ENCODE data around the gene CYP3A7. TPM values are rescaled to one million over a fixed set of nuclear protein-coding genes. Genes with fewer than 3 reads are reported as not detected.
"Not testable (repeated sequence)": the region's sequence is repeated elsewhere in the genome, so short reads cannot be mapped to it uniquely, and the experiment has no call there.

The CYP3A7 gene
- total RNA-seq, 1 experiment from 2014 or later: 0.32 TPM

- no peak for DNase-seq (ENCODE audit: low read depth)
Measured at GRCh38 chr7:99742737-99743394, 7.9 kb upstream of the CYP3A7 start.

DNA sequence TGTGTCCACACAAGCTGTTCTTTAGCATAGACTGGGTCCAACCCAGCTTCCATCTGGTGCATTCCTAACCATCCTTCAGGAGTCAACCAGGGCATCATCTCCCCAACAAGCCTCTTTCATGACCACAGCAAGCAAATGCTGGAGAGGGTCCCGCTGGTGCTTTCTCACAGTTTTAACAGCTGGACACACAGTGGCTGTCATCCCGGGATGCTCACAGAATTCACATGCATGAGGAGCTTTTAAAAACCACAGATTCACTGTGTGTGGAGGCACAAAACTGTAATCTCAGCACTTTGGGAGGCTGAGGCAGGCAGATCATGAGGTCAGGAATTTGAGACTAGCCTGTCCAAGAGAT, 6.4 kb upstream of the CYP3A7 start:
- no peak for DNase-seq (ENCODE audit: low read depth)

- no peak for DNase-seq (ENCODE audit: low read depth)
Measured at GRCh38 chr7:99740573-99741440, 5.8 kb upstream of the CYP3A7 start.

GRCh38 chr7:99739699-99740572, 4.9 kb upstream of the CYP3A7 start:
- no peak for DNase-seq (ENCODE audit: low read depth)

GRCh38 chr7:99737726-99738125, 2.7 kb upstream of the CYP3A7 start:
- peak; percentile 63 for DNase-seq (ENCODE audit: low read depth)

- not testable (repeated sequence) for DNase-seq (ENCODE audit: low read depth)
Measured at GRCh38 chr7:99736667-99737066, 1.7 kb upstream of the CYP3A7 start.

- no peak for DNase-seq (ENCODE audit: low read depth)
Measured at GRCh38 chr7:99733448-99733847, 1.5 kb downstream of the CYP3A7 start.

GRCh38 chr7:99733003-99733402, 2.0 kb downstream of the CYP3A7 start:
- no peak for DNase-seq (ENCODE audit: low read depth)

DNA sequence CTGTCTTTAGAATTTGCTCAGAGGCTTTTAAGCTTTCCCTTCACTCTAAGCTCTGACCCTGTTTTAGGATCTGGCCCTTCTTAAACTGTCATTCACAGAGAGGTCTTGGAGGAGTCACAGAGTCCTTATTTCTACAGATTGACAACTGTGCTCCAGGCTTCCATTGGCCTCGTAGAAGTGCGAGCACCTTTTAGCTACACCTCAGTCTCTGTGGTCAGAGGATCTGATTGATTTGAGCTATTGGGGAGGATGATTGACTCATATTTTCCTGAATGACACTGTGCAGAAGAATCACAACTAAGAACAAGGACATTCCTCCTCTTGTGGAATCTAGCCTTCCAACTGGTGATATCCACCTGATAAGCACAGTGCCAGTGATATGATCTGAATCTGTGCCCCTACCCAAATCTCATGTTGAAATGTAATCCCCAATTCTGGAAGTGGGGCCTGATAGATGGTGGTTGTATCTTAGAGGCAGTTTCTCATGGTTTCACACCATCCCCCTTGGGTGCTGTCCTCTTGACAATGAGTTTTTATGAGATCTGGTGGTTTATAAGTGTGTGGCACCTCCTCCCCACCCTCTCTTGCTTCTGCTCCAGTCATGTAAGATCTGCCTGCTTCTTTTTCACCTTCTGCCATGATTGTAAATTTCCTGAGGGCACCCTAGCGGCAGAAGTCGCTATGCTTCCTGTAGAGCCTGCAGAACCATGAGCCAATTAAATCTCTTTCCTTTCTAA, 3.2 kb downstream of the CYP3A7 start:
- DNase-seq (ENCODE audit: low read depth): no peak

DNA sequence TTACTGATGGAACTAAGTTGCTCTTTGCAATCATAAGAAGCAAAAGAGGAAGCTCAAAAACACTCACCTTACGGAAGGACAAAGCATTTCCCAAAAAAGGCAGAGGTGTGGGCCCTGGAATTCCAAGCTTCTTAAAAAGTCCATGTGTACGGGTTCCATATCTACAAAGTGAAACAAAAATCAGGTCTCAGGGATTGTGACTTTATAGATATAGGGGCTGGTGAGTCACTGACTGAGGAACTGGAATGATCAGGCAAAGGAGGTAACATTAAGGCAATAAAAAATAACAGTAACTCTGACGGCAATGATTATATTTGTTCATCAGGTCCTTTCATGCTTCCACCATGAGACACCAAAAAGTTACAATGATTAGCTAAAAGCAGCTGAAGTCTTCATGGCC, 4.0 kb downstream of the CYP3A7 start:
- DNase-seq (ENCODE audit: low read depth): no peak

DNA sequence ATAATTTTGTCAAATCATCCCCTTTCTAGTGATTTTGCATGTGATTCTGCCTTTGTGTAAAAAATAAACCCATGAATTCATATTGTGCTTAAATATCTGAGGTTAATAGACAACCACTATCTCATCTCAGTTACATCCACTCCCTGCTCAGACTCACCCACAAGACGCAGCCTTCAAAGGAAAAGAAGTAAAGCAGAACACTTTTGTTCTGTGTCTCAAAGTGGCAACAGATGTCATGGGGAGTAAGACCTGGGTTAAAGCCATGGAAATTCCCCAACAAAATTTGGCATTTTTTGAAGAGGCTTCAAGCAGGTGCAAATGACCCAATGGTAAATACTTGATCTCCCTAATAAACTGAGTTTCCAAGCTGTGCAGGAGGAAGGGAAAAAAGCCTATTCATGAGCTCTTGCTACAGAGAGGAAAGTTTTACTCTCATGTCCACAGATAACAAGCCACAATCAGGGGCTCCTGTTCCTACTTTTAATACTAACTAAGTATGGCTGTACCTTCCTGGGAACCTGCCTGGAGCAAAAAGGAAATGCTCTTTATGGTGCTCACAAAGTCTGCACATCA, 4.7 kb downstream of the CYP3A7 start:
- no peak for DNase-seq (ENCODE audit: low read depth)

- no peak for DNase-seq (ENCODE audit: low read depth)
Measured at GRCh38 chr7:99729486-99730237, 5.3 kb downstream of the CYP3A7 start.

DNA sequence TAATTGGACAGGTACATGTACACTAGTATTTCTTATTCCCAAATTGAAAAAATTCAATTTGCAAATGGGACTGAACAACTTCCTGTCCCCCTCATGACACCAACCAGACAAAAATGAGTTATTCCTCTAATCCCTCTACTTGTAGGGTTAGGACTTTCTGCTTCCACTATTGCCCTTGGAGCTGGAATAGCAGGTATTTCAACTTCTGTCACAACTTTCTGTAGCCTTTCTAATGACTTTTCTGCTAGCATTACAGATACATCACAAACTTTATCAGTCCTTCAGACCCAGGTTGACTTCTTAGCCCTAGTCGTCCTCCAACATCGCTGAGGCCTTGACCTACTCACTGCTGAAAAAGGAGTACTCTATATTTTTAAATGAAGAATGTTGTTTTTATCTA, 6.4 kb downstream of the CYP3A7 start:
- DNase-seq (ENCODE audit: low read depth): no peak

GRCh38 chr7:99723201-99723600, 11.8 kb downstream of the CYP3A7 start:
- not testable (repeated sequence) for DNase-seq (ENCODE audit: low read depth)

- no peak for DNase-seq (ENCODE audit: low read depth)
Measured at GRCh38 chr7:99720800-99721595, 14.0 kb downstream of the CYP3A7 start.

- no peak for DNase-seq (ENCODE audit: low read depth)
Measured at GRCh38 chr7:99719996-99720769, 14.8 kb downstream of the CYP3A7 start.

GRCh38 chr7:99713995-99714570, 20.9 kb downstream of the CYP3A7 start:
- no peak for DNase-seq (ENCODE audit: low read depth)

Data from HT1080 (cell line).